SK-N-DZ (cell line): ENCODE measurements around the gene MSMB. TPM values are rescaled to one million over a fixed set of nuclear protein-coding genes. Genes with fewer than 3 reads are reported as not detected.
"Not testable (repeated sequence)": the region's sequence is repeated elsewhere in the genome, so short reads cannot be mapped to it uniquely, and the experiment has no call there.

Source experiments
- DNase-seq: peaks from one replicate; pipeline ENCODE4 v3.0.0-alpha.2; 2015; ENCODE audit warnings: low spot score
- polyA plus RNA-seq, 2 experiments: library from polyadenylated mRNA; depleted of rRNA; stranded (reverse); fragments of >200 nt; gene quantifications; 2 replicates each; pipeline ENCODE4 v1.2.3, GENCODE V29; 2014

MSMB gene, protein sequence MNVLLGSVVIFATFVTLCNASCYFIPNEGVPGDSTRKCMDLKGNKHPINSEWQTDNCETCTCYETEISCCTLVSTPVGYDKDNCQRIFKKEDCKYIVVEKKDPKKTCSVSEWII
- not detected in 2 replicates for polyA plus RNA-seq (2014; cell fraction: cytosol; rRNA removed)
- polyA plus RNA-seq (2014; cell fraction: nucleus; rRNA removed) = not detected in 2 replicates

DNA sequence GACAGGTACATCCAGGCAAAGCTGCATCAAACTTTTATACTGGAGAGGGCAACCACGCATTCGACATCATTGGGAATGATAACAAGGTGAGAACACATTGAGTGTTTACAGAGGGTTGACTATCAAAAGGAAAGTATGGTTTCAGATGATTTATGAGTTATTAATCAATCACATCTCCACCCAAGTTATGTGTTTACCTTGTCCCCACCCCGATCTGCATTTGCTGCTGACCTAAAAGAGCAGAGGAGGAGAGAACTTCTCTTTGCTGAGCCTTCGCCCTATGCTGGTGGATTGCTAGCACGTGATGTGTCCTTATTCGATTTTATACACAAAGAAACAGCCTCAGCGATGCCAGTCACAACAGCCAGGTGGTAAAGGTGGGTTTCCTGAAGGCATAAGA is at the start of gene MSMB:
MSMB (minus strand) TSS at position 9 of the 400 bp plus-strand sequence. CDS start 32 bp downstream, outside the sequence.
- no peak for DNase-seq

DNA sequence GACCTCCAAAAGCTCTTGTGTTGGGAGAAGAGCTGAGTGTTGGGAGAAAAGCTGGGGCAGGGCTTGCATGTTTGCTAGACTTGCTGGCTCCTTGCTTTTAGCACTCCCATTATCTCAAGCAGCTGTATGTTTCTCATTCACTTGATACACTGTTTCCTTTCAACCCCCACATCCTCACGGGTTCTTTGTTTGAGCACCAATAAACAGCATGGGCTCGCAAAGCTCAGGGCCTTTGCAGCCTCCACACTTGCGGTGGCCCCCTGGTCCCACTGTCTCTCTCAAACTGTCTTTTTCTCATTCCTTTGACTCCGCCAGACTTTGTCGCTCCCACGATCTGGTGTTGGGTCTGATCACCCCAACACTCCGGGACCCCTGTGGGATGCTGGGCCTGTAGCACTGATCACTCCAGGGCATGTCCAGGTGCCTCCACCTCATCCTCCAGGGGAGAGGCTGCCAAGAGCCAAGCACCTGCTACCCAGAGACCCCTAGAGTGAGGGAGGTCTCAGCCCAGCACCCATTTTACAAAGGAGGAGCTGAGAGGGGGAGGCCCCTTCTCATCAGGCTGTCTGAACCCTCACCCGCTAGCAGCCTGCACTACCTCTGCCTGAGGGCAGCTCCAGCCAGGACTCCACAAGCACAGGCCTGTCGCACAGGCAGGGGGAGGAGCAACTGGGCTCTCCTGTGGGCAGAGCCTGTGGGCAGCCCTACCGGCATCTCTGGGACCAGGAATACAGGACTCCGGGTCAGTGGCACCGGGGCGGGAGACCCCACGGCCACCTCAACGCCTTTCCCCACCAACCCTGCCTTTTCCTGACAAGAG is 49.1 kb upstream of the MSMB start:
- no peak for DNase-seq

DNA sequence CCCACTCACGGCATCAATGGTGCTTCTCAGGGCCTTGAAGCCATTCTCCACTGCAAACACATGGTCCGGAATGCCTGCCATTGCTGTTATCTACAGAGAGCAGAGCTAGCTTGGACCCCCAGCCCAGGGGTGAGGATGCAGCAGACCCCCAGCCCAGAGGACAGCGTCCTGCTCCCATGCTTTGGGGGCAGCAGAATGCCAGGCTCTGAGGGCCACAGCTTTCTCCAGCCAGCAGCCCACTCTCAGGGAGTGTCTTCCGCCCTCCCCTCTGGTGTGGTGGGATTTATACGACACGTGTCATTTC is 48.1 kb upstream of the MSMB start:
- DNase-seq = no peak

DNA sequence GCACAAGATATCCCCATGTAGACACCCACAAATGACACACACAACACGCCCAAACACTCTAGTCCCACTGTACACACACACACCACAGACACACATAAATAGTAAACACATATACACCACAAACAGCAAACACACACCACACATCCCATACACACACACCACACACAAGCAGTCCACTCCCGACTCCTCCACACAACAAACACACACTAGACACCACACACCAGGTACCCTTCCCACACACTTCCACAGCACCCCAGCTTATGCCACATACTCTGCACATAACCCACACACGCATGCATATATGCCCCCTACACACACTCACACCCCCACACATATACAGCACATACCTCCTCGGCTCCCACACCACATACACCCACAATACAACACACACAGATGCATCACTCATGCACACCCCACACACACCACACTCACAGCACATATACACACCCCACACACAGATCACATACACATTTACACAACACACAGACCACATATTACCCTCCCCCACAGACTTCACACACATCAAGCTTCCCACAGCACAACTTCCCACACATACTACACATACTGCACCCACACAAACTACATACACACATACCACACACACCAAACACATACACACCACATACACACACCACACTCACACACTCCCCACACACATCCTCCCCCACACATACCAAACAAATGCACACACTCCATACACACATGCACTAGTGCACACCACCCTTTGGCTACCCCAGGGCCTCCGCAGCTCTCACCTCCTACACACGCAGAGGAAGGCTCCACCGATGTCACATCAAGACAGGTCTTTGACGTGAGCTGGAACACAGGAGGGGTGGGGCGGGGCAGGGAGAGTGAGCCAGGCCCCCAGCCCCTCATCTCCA is 47.5 kb upstream of the MSMB start:
- not testable (repeated sequence) for DNase-seq

DNA sequence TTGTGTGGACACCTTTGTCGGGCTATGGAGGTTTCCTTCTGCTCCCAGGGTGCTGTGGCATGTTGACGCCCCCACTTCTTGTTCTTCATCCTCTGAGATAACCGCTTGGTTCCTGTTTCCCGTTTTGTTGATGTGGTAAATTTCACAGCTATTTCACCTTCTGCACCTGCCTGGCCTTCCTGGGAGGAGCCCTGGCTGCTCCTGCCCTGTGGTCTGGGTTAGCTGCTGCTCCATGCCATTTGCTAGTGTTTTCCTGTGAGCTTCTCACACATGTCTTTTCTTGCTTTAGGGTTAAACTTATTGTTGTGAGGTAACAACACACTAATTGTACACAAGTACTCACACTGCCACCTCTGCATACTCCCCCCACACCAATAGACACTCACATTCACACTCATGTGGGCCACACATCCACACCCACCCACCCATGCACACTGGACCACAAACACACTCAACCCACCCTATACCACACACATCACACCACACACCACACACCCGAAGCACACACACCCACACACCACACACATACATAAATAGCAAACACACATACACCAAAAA is 46.5 kb upstream of the MSMB start:
- no peak for DNase-seq

DNA sequence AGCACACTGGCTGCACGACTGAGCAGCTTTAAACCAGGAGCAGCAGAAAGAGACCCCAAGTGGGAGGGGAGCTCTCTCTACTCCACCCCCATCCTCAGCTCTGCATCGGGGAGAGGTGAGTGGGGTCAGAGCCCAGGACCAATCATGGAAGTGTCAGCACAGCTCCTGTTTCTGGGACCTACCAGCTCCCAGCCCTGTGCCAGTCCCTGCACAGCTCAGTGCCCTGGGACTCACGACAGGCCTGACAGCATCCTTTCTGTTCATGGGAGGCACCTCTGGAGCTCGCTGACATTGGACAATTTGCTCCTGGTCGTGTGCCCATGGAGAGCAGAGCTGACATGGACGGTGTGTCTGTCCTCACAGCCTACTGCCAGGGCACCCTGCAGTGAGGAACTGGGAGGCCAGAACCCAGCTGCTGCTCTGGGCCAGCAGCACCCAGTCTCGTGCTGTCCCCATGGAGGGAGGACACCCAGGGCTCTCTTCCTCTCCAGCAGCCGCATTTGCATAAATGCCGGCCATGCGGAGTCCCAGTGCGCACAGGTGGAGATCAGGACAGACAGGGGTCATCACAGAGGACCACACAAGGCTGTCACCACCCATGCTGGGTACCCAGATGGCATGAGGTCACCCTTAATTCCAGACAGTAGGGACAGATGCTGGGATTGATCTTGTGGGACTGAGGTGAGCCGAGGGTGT is 45.9 kb upstream of the MSMB start:
- DNase-seq = no peak

DNA sequence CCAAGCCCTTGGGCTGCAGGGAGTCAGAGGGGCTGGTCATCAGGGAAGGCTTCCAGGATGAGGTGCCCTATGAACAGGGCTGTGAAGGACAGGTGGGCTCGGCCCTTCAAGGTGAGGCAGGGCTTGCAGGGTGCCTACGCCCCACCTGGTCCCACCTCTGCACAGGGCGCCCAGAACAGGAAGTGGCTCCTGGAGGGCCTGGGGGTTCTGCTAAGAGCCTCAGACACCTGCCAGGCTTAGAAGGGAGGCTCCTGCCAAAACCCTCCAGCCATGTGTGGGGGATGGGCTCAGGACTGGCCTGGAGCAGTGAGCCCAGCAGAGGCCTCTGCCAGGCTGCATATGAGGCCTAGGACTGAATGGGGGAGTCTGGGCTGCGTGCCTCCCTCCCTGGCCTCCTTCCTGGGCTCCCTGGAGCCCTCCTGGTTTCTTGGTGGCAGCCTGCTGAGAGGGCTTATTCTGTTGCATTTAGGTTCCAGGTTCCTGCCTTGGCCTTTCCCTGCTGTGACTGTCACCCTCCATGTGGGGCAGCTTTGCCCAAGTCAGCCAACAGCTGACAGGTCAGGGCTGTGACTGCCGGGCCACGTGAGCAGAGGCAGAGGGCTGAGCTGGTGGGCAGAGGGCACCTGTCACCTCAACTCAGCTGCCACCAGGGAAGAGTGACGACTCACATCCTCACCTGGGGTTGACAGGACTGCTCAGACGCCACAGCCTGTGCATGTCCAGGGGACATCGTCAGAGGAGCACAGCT is 45.2 kb upstream of the MSMB start:
- no peak for DNase-seq

DNA sequence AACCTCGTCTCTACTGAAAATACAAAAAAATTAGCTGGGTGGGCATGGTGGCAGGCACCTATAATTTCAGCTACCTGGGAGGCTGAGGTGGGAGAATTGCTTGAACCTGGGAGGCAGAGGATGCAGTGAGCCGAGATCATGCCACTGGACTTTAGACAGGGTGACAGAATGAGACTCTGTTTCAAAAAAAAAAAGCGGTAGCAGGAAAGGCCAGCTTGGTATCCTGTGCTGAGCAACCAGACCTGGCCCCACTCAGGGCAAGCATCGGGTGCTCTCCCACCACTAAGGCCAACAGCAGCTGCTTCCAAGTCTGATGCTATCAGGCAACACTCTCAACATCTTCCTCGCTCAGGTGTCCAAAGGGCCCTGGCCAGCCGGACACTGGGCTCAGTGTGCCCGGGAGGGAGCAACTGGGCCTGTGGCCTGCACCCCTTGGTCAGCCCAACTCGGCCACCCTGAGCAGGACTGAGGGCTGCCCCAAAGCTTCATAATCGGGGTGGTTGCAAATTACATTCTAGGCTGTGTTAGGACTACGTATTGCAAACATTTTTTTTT is 44.3 kb upstream of the MSMB start:
- no peak for DNase-seq

DNA sequence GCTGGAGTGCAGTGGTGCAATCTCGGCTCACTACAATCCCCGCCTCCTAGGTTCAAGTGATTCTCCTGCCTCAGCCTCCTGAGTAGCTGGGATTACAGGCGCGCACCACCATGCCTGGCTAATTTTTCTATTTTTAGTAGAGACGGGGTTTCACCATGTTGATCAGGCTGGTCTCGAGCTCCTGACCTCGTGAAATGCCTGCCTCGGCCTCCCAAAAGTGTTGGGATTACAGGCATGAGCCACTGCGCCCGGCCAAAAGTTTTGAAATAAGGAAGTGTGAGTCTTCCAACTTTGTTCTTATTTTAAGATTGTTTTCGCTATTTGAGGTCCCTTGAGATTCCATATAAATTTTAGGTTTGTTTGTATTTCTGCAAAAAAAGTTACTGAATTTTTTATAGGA is 41.3 kb upstream of the MSMB start:
- not testable (repeated sequence) for DNase-seq

DNA sequence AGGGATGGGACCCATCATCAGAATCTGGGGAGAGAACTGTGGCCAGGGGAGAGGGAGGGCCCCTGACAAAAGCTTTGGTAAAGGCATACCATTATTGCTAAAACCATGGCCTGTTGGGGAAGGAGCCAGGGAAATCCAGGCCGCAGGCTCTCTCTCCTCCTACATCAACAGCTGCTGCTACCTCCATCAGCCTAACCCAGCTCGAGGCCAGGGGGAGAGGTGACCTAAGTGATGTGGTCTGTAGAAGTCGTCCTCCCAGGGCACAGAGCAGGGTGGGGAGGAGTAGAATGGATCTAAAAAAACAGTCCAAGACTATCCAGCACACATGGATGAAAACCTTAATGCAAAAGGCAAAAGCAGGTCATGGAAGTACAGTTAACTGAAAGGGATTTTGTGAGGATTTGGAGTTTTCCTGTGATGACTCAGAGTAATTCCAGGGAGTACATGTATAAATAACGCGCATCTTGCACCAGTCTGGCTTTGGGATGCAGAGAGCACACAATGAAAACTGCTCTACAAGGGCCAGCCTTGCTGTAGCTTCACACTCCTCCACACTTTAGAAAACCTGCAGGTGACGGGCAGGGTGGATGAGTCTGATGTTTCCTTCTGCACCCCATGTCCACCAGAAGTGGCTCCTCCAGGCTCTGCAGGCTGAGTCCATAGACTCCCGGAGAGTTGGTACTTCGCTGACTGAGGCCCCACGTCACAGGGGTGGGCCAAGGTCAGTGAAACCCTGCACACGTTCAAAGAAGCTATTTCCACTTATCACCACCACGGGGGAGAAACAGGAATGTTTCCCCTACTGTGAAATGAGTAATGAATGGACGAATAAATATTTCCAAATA is 38.5 kb upstream of the MSMB start:
- DNase-seq = no peak

DNA sequence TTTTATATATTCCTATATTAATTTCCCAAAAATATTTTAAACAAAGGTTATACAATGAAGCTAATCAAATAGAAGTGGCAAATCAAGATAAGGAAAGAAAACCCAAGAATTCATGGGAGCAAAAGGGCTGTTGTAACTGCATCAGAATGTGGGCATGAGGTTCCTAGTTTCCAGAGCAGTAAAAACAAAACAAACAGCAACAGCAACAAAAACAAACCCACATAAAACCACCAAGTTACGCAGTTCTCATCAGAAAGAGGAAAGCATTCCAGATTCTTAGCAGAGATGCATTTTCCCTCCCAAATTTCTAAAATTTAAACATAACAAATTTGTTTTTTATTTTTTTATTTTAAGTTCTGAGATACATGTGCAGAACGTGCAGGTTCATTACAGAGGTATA is 34.8 kb upstream of the MSMB start:
- DNase-seq = no peak

DNA sequence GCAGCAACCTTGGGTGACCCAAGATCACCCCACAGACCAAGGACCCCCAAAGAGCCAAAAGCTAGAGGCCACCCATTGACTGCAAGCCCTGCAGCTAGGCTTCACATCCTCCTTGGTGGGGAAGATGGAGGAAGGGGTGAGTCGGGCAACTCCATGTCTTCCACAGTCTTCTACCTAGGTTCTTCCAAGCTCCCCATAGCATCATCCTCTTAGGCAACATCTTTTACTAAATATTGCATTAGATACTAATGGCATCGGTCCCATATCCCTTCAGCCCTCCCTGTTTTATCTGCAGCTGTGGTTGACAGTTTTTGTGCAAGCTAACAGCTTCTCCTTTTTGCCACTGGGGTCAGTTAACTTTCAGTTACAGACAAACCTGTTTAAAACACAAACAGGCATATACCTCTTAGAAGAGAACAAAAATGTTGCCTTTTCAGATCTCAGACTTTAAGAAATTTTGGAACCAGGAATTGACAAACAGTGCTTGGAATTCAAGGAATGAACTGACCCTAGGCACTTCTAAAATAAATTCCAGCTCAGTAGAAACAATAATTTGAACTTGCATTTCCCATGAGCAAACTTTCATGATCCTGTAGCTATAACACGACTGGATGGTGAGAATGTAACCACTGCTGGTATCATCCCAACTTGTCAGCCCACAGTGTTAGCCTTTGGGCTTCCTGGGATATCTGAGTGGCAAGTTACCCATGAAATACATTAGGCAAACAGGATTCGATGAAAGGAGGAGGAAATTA is 33.9 kb upstream of the MSMB start:
- DNase-seq = no peak

DNA sequence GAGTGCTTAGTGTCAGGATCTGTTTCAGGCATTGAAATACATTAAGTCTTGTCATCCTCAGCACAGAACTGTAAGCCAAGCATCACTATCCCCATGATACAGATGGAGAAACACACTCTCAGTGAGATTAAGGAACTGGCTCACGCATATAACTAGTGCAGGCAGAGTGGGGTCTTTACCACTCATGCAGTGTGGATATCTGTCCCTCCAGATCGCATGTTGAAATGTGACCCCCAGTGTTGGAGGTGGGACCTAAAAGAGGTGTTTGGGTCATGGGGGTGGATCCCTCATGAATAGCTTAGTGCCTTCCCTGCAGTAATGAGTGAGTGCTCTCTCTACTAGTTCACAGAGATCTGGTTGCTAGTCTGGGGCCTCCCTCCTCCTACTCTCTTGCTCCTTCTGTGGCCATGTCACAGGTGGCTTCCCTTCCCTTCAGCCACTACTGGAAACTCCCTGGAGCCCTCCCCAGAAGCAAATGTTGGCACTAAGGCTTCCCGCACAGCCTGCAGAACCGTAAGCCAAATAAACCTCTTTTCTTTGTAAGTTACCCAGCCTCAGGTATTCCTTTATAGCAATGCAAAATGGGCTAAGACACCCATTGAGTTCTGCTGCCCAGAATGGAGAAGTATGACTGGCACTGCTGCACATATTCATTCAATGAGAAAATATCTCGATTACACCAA is 31.8 kb upstream of the MSMB start:
- DNase-seq = no peak

DNA sequence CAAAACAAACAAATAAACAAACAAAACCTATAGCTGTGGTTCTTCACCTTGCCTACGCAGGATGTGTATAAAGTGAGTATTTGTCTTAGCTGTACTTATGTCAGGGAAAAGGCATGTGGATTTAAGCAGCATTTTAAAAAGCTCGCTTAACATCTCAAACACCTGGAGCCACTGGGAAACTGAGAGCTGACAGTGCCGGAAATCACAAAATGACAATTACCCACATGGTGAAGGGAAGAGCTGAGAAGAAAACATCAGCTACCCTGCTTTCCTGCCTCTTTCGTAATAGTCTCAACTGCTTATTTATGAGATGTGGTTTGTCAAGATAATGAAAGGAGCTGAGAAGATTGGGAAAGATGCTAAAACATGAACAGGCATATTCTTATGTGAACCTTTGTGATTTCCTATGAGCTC is 31.1 kb upstream of the MSMB start:
- no peak for DNase-seq

DNA sequence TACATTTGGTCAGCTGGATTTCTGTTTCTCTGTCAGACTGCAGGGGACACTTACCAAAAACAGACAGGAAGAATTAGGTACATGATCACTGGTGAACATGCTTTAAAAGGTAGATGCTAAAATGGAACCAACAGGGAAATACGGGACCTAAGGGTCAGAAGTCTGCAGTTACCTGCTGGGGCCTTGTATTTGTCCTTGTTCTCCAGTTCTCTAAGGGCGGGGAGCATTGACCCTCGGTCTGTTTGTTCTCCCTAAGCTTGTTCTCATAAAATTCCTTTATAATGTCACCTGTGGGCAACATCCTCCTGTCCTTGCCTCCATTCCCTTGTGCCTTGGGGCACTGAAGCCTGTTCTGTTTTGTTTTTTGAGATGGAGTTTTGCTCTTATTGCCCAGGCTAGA is 29.8 kb upstream of the MSMB start:
- DNase-seq = no peak

DNA sequence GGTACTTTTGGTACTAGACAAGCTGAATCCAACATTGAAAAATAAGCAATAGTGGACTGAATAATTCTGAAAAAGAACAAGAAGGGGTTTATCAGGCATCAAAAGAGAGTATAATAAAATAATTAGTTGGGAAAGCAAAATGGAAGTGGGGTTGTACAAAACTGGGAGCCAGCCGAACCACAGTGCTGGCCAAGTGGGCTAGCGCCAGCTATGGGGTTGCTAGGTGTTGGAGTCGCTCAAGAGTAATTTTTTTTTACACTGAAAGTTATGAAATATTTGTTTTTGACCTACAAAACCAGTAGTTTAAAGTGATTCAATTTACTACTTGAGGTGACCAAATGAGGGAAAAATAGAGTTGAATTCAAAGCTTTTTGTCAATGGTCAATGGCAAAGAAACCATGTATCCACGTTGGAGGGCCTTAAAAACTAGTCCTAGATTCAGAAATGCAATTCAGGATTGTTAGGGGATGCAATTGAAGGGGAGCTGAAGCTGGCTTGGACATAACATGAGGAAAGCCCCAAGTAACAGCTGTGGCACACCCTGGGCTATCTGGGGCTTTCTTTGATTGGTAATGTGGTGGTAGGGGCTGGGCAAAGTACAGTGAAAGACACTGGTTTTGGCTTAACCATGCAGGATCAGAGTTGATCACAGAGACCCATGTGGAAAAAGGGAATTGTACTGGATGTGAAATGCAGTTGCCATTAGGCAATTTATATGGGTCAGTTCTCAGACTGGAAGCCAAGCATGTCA is 28.3 kb upstream of the MSMB start:
- DNase-seq = no peak

DNA sequence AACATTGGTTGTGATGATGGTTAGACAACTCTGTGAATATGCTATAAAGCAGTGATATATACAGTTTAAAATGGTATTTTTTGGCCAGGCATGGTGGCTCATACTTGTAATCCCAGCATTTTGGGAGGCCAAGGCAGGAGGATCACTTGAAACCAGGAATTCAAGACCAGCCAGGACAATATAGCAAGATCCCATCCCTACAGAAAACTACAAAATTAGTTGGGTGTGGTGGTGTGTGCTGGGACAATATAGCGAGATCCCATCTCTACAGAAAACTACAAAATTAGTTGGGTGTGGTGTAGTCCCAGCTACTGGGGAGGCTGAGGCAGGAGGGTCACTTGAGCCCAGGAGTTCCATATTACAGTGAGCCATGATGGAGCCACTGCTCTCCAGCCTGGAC is 27.5 kb upstream of the MSMB start:
- no peak for DNase-seq
